Measurements from ENCODE around the gene MORN4. TPM values are rescaled to one million over a fixed set of nuclear protein-coding genes. Genes with fewer than 3 reads are reported as not detected.

The MORN4 gene
- total and polyA plus RNA-seq, 4 experiments from 2014 or later = 0.94 to 3.0 (median 1.6) TPM

GRCh38 chr10:97598407-97599271 is 34.7 kb downstream of the MORN4 start:
- no peaks in the 10 kb centered on the region for H3K27me3 ChIP-seq (ENCODE audit: insufficient read depth, low read length)
- H3K27ac Mint-ChIP-seq = no peak overlapping the region
- no peaks in the 10 kb centered on the region for H3K9me3 ChIP-seq (ENCODE audit: control insufficient read depth in 1 of 2, low read length in 2 of 2)
- ChIA-PET CTCF (ENCODE audit: partially characterized antibody) (no interaction called here), POLR2A (ENCODE audit: partially characterized antibody) (no interaction called here)
- no peaks in the 10 kb centered on the region for H3K36me3 ChIP-seq (ENCODE audit: insufficient read depth, low read length)
- H3K36me3 Mint-ChIP-seq = no peaks in the 10 kb centered on the region
- H3K4me3 Mint-ChIP-seq = no peak overlapping the region
- H3K4me1 Mint-ChIP-seq = no peaks in the 10 kb centered on the region
- H3K27ac ChIP-seq (ENCODE audit: low read depth, low read length) = no peak overlapping the region
- peaks cover 0 to 2% of the 10 kb centered on the region in 2 donors for H3K27me3 Mint-ChIP-seq
- intact Hi-C loops (cut with micrococcal nuclease) = no loop called here
- DNase-seq = no peak
- H3K4me1 ChIP-seq (ENCODE audit: insufficient read depth, low read length) = no peaks in the 10 kb centered on the region
- H3K4me3 ChIP-seq (ENCODE audit: low read length in 2 of 2) = no peak overlapping the region
- H3K9me3 Mint-ChIP-seq = no peaks in the 10 kb centered on the region

GRCh38 chr10:97597778-97598177 is 35.5 kb downstream of the MORN4 start:
- H3K36me3 Mint-ChIP-seq = no peaks in the 10 kb centered on the region
- no peak overlapping the region for H3K27ac ChIP-seq (ENCODE audit: low read depth, low read length)
- no peak for DNase-seq
- no peaks in the 10 kb centered on the region for H3K9me3 ChIP-seq (ENCODE audit: control insufficient read depth in 1 of 2, low read length in 2 of 2)
- no peaks in the 10 kb centered on the region for H3K4me1 ChIP-seq (ENCODE audit: insufficient read depth, low read length)
- ChIA-PET CTCF (ENCODE audit: partially characterized antibody) (no interaction called here), POLR2A (ENCODE audit: partially characterized antibody) (no interaction called here)
- H3K27ac Mint-ChIP-seq = no peak overlapping the region
- no peaks in the 10 kb centered on the region for H3K36me3 ChIP-seq (ENCODE audit: insufficient read depth, low read length)
- H3K27me3 ChIP-seq (ENCODE audit: insufficient read depth, low read length) = no peaks in the 10 kb centered on the region
- intact Hi-C loops (cut with micrococcal nuclease) = no loop called here
- peaks cover 0 to 2% of the 10 kb centered on the region in 2 donors for H3K27me3 Mint-ChIP-seq
- no peak overlapping the region for H3K4me3 ChIP-seq (ENCODE audit: low read length in 2 of 2)
- H3K4me3 Mint-ChIP-seq = no peak overlapping the region
- no peaks in the 10 kb centered on the region for H3K4me1 Mint-ChIP-seq
- H3K9me3 Mint-ChIP-seq = no peaks in the 10 kb centered on the region

GRCh38 chr10:97596101-97597082 is 36.9 kb downstream of the MORN4 start:
- peak overlapping the region in 1 of 7 donors; percentile 18 for H3K27ac Mint-ChIP-seq
- H3K36me3 Mint-ChIP-seq = no peaks in the 10 kb centered on the region

GRCh38 chr10:97593421-97593820 is 39.9 kb downstream of the MORN4 start:
- Mint-ChIP-seq H3K9me3 (no peaks in the 10 kb centered on the region), H3K4me3 (no peak overlapping the region), H3K4me1 (no peaks in the 10 kb centered on the region), H3K27me3 (peaks cover 0 to 2% of the 10 kb centered on the region in 2 donors), H3K36me3 (no peaks in the 10 kb centered on the region), H3K27ac (no peak overlapping the region)
- Histone ChIP-seq H3K4me1 (ENCODE audit: insufficient read depth, low read length) (no peaks in the 10 kb centered on the region), H3K27me3 (ENCODE audit: insufficient read depth, low read length) (no peaks in the 10 kb centered on the region), H3K9me3 (ENCODE audit: control insufficient read depth in 1 of 2, low read length in 2 of 2) (no peaks in the 10 kb centered on the region), H3K36me3 (ENCODE audit: insufficient read depth, low read length) (no peaks in the 10 kb centered on the region), H3K4me3 (ENCODE audit: low read length in 2 of 2) (no peak overlapping the region), H3K27ac (ENCODE audit: low read depth, low read length) (no peak overlapping the region)
- ChIA-PET CTCF (ENCODE audit: partially characterized antibody) (no interaction called here), POLR2A (ENCODE audit: partially characterized antibody) (no interaction called here)
- intact Hi-C loops (cut with micrococcal nuclease) = no loop called here
- DNase-seq = no peak

More at GRCh38 chr10:97596101-97597082, 36.9 kb downstream of the MORN4 start:
- Histone ChIP-seq H3K27ac (ENCODE audit: low read depth, low read length) (no peak overlapping the region), H3K4me1 (ENCODE audit: insufficient read depth, low read length) (no peaks in the 10 kb centered on the region), H3K36me3 (ENCODE audit: insufficient read depth, low read length) (no peaks in the 10 kb centered on the region), H3K27me3 (ENCODE audit: insufficient read depth, low read length) (no peaks in the 10 kb centered on the region), H3K4me3 (ENCODE audit: low read length in 2 of 2) (no peak overlapping the region), H3K9me3 (ENCODE audit: control insufficient read depth in 1 of 2, low read length in 2 of 2) (no peaks in the 10 kb centered on the region)
- H3K4me3 Mint-ChIP-seq = no peak overlapping the region
- DNase-seq = no peak
- no peaks in the 10 kb centered on the region for H3K9me3 Mint-ChIP-seq
- CTCF ChIA-PET (ENCODE audit: partially characterized antibody) = no interaction called here
- H3K4me1 Mint-ChIP-seq = no peaks in the 10 kb centered on the region
- POLR2A ChIA-PET (ENCODE audit: partially characterized antibody) = no interaction called here
- peaks cover 0 to 2% of the 10 kb centered on the region in 2 donors for H3K27me3 Mint-ChIP-seq
- intact Hi-C loops (cut with micrococcal nuclease) = no loop called here

- Mint-ChIP-seq H3K27ac (no peak overlapping the region), H3K4me3 (no peak overlapping the region), H3K9me3 (no peaks in the 10 kb centered on the region), H3K4me1 (no peaks in the 10 kb centered on the region), H3K36me3 (no peaks in the 10 kb centered on the region), H3K27me3 (peaks cover 0 to 2% of the 10 kb centered on the region in 2 donors)
- Histone ChIP-seq H3K4me3 (ENCODE audit: low read length in 2 of 2) (no peak overlapping the region), H3K36me3 (ENCODE audit: insufficient read depth, low read length) (no peaks in the 10 kb centered on the region), H3K9me3 (ENCODE audit: control insufficient read depth in 1 of 2, low read length in 2 of 2) (no peaks in the 10 kb centered on the region), H3K4me1 (ENCODE audit: insufficient read depth, low read length) (no peaks in the 10 kb centered on the region), H3K27me3 (ENCODE audit: insufficient read depth, low read length) (no peaks in the 10 kb centered on the region), H3K27ac (ENCODE audit: low read depth, low read length) (no peak overlapping the region)
- POLR2A ChIA-PET (ENCODE audit: partially characterized antibody) = no interaction called here
- CTCF ChIA-PET (ENCODE audit: partially characterized antibody) = no interaction called here
- intact Hi-C loops (cut with micrococcal nuclease) = no loop called here
- no peak for DNase-seq
Observed at GRCh38 chr10:97590748-97591495, 42.4 kb downstream of the MORN4 start.

- intact Hi-C loops (cut with micrococcal nuclease) = no loop called here
- Histone ChIP-seq H3K27ac (ENCODE audit: low read depth, low read length) (no peak overlapping the region), H3K27me3 (ENCODE audit: insufficient read depth, low read length) (no peaks in the 10 kb centered on the region), H3K4me3 (ENCODE audit: low read length in 2 of 2) (no peak overlapping the region), H3K9me3 (ENCODE audit: control insufficient read depth in 1 of 2, low read length in 2 of 2) (no peaks in the 10 kb centered on the region), H3K4me1 (ENCODE audit: insufficient read depth, low read length) (no peaks in the 10 kb centered on the region), H3K36me3 (ENCODE audit: insufficient read depth, low read length) (no peaks in the 10 kb centered on the region)
- no peaks in the 10 kb centered on the region for H3K4me1 Mint-ChIP-seq
- no peak overlapping the region for H3K27ac Mint-ChIP-seq
- ChIA-PET CTCF (ENCODE audit: partially characterized antibody) (interaction anchor here (0.7 kb wide), 1 partner anchor 16 kb away, joined by 3 read pairs; no protein-coding TSS in a partner anchor), POLR2A (ENCODE audit: partially characterized antibody) (no interaction called here)
- H3K4me3 Mint-ChIP-seq = no peak overlapping the region
- DNase-seq = peak in 1 of 5 donors; percentile 3
- H3K9me3 Mint-ChIP-seq = no peaks in the 10 kb centered on the region
- H3K27me3 Mint-ChIP-seq = peaks cover 0 to 2% of the 10 kb centered on the region in 2 donors
- no peaks in the 10 kb centered on the region for H3K36me3 Mint-ChIP-seq
Observed at GRCh38 chr10:97590082-97590747, 43.1 kb downstream of the MORN4 start.
